Activated CD4-positive, alpha-beta T cell treated with anti-CD3 and anti-CD28 coated beads, Interleukin-2, Interleukin-6, amounts not matched to agents 100 ng/mL and 50 ng/mL, durations not matched to agents 16 hours and 8 hours (primary cell): ENCODE data around the gene GPR161.
"Not testable (repeated sequence)": the region's sequence is repeated elsewhere in the genome, so short reads cannot be mapped to it uniquely, and the experiment has no call there.

Source experiments
- DNase-seq: peaks from one replicate; pipeline ENCODE4 v3.0.0-alpha.2; 2020

GPR161 gene

DNA sequence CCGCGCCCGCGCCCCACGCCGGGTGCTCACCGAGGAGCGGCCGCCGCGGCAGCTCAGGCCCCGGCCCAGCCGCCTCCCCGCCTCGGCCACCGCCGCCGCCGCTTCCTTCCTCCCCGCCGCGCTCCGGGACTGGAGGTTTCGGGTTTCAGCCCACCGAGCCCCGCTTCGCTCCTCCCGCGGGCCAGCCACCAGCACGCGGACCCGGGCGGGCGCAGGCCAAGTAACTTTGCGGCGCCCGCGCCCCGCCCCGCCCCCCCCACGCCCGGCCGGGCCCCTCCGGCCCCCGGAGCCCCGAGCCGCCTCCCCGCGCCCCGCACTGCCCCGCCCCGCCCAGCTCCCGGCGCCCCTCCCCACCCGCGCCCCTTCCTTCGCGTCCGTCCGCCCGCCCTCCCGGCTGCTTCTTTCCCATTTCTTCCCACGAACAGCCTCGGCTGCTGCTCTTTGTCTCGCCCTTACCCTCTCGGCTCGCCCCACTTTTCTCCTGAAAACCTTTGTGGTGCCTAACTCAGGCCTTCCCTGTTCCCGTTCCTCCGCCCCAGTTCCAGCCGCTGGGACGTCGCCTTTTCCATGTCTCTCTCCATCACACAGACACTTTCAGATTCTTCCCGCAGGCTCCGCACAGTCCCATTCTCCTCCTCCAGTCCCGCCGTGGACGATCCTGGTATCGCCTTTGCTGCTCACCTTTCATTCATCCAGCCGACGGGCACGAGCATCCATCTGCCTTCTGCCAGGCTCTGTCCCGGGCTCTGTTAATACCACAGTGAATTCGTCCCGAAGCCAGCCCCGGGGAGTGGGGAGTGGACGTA lies at the start of gene GPR161:
TSS of gene GPR161 (minus strand) at position 222 of the 806 bp plus-strand sequence. CDS start 32,080 bp downstream, outside the sequence.
- DNase-seq: peak; percentile 14

DNA sequence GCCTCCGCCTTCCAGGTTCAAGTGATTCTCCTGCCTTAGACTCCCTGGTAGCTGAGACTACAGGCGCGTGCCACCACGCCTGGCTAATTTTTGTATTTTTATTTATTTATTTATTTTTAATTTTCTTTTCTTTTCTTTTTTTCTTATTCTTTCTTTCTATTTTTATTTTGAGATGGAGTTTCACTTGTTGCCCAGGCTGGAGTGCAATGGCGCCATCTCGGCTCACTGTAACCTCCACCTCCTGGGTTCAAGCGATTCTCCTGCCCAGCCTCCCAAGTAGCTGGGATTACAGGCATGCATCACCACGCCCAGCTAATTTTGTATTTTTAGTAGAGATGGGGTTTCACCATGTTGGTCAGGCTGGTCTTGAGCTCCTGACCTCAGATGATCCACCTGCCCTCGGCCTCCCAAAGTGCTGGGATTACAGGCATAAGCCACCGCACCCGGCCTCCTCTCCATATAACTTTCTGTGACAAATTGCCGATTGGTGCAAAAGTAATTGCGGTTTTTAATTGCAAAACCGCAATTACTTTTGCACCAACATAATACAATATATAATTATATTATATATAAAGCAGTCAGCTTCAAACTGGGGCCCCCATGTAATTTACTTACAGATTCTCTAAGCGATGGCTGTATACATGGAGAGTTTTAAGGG lies 44.5 kb upstream of the GPR161 start:
- not testable (repeated sequence) for DNase-seq

DNA sequence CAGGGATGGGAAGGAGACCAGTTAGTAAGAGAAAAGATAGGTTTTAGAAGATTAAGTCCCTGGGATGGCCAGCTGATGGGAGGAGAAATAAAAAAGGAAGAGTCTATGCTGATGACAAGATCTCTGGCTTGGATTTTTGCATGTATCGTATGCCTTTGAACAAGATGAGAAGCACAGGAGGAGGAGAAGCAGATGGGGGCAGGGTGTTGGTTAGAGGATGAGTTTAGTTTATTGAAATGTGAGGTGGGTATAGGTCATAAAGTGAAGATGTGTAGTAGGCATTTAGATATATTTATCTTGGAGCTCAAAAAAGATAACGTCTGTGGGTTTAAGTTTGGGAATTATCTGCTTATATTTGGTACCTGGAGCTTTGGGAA lies 43.4 kb upstream of the GPR161 start:
- DNase-seq: peak; percentile 5

- no peak for DNase-seq
These were observed 42.9 kb upstream of the GPR161 start for GRCh38 chr1:168179438-168180147.

DNA sequence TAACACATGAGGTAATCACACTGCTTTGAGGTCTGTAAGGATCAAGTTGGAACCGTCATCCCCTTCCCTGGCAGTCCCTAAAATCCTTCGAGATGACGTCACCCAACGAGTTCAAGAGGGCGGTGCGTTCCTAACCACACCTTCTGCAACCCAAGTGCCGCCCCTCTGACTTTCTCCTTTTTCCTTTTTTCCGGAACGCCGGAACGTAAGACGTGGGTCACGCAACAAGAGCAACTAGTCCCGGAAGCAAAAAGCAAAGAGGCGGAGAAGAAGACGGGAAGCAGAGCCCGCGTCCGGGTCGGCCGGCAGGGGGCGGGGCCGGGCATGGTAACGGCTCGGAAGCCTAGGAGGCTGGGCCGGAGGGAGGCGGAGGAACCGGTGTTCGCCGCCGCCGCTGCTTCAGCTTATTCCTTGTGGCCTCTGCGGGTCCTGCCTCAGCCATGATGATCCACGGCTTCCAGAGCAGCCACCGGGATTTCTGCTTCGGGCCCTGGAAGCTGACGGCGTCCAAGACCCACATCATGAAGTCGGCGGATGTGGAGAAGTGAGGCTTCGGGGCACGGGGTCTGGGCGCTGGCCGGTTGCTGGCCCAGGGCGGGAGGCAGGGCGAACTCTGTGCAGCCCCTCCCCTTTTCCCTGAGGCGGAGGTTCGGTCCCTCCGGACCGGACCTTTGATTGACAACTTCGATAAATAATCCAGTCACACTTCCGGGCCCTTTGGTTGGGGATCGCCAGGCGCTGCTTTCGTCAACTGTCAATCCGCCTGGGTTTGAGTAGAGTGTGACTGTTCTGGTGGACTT lies 42.1 kb upstream of the GPR161 start, which contains the start of gene TIPRL:
TSS of gene TIPRL (plus strand) at position 325 of the 800 bp plus-strand sequence. CDS start at position 441, 116 bp downstream.
- DNase-seq: peak; percentile 97

- DNase-seq: no peak
These were observed 41.5 kb upstream of the GPR161 start for GRCh38 chr1:168178227-168178637.

DNA sequence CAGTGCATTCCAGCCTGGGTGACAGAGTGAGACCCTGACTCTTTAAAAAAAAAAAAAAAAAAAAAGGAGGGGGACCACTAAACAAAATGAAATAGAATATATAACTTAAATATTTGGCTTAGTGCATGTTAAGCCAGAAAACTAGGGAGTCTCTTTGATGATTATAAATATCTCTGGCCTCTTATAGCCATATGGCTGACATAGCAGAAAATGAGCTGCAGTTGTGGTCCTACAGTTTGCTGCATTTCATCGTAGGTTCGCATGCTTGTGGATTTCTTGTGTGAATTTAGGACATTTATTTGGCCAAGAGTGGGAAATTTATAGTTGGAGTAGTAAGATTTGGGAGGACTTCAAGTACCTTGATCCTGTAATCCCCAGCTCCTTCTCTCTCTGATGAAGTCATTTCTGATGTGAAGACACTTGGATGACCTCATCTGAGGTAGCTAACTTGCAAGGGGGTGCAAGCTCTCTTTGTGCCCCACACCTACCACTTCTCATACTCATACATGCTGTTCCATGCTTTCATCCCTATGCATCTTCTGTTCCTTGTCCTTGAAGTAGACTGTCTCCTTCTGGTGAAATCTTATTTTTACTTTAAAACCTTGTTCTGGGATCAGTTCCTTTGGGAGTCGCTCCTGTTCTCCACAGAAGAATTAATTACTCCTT lies 35.7 kb upstream of the GPR161 start:
- DNase-seq: no peak

DNA sequence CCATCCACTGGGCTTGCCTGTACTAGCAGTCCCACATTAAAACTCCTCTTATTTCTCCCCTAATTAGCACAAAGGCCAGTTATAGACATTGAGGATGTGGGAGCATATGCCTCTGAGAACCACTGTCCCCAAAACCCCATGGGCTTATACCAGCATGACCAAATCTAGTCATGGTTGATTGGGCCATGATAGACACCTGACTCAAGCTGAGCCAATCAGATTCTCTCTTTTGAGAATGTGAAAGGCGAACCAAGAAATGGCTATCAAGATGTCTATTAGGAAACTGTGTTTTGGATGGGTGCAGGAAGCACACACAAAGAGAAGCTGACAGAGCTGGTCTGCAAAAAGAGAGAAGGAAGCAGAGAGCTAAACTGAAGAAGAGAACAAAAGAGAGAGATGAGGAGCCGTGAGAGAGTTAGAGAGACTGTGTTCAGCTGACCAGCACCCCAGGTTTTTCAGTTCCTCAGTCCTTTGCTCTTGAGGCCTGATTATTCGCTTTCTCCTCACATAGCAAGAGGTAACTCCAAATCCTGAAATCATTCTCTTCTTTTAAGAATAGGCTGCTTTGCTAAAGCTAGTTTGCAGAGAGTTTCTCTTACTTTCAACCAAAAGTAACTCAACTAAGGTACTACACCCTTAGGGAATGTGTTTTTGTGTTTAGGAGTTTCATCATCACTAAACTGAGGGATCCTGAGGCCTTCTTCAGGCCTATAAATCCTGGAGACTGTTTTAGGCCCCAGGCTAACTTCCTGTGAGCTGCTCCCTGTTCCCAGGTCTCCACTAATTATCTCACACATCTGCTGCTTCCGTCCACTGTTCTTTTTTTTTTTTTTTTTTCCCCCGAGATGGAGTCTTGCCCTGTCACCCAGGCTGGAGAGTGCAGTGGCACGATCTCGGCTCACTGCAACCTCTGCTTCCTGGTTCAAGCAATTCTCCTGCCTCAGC lies 34.1 kb upstream of the GPR161 start:
- no peak for DNase-seq

GRCh38 chr1:168167806-168168205 lies 31.1 kb upstream of the GPR161 start:
- DNase-seq: no peak

DNA sequence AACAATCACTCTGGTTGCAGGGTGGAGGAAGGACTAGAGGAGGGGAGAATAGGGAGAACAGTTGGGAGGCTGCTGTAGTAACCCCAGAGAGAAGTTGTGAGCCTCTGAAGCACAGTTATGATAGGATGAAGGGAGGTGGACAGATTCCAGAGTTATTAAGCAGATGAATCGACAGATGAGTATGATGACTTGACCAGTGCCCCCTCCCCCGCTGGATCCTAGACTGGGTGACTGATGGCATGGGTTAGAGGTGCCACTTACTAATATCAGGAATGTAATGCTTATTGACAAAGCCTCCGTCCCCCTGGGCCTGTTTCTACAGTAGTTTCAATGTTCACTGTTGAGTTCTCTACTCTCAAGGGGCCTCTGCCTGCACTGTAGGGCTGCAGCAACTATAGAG lies 28.0 kb upstream of the GPR161 start:
- no peak for DNase-seq

DNA sequence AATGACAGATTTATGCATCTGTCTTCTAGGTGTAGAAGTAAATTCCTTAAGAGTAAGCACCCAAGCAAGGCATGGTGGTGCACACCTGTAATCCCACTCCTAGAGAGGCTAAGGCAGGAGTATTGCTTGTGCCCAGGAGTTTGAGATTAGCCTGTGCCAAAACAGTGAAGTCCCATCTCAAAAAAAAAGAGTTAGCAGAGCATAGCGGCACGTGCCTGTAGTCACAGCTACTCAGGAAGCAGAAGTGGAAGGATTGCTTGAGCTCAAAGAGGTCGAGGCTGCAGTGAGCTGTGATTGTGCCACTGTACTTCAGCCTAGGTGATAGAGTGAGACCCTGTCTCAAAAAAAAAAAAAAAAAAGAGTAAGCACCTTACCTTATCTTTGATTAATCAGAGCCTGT lies 26.9 kb upstream of the GPR161 start:
- no peak for DNase-seq

DNA sequence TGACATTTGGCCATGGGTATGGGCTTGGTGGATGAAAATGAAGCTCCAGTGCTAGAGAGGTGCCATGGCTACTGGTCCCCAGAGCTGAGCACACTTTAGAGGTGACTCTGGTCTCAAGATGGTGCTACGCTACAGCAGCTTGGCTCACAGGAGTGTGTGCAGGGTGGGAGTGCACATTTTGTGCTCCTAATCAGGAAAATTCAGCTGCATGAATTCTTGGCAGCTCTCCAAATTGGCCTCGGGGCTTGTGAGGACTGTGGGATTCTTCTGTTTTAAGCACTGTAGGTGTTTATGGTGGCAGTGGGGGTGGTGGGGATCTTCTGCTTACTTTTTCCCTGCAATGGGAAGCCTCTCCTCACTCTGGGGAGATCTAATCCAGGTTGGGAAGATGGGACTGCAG lies 24.7 kb upstream of the GPR161 start:
- DNase-seq: no peak

- DNase-seq: no peak
These were observed 23.2 kb upstream of the GPR161 start for GRCh38 chr1:168159979-168160378.

DNA sequence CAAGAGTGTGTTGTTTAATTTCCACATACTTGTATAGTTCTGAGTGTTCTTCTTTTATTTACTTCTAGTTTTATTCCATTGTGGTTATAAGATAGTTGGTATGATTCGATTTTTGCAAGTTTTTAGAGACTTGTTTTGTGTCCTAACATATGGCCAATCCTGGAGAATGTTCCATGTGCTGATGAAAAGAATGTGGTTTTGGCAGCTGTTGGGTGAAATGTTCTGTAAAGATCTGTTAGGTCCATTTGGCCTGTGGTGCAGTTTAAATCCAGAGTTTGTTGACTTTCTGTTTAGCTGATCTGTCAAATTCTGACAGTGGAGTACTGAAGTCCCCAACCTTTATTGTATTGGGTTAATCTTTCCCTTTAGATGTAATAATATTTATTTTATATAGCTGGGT lies 22.5 kb upstream of the GPR161 start:
- DNase-seq: no peak

GRCh38 chr1:168157638-168158037 lies 20.9 kb upstream of the GPR161 start:
- no peak for DNase-seq

DNA sequence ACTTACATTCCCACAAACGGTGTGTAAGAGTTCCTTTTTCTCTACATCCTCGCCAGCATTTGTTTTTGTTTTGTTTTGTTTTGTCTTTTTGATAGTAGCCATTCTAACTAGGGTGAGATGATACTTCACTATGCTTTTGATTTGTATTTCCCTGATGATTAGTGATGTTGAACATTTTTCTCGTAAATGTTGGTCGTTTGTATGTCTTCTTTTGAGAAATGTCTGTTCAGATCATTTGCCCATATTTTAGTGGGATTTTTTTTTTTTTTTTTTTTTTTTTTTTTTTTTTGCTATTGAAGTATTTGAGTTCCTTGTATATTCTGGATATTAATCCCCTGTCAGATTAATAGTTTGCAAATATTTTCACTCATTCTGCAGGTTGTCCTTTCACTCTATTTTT lies 19.2 kb upstream of the GPR161 start:
- DNase-seq: no peak

DNA sequence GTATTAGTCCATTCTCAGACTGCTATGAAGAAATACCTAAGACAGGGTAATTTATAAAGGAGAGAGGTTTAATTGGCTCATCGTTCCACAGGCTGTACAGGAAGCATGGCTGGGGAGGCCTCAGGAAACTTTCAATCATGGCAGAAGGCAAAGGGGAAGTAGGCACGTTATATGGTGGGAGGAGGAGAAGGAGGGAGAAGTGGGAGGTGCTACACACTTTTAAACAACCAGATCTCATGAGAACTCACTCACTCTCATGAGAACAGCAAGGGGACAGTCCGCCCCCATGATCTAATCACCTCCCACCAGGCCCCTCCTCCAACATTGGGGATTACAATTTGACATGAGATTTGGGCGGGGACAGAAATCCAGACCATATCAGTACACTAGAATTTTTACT lies 18.0 kb upstream of the GPR161 start:
- DNase-seq: not testable (repeated sequence)

DNA sequence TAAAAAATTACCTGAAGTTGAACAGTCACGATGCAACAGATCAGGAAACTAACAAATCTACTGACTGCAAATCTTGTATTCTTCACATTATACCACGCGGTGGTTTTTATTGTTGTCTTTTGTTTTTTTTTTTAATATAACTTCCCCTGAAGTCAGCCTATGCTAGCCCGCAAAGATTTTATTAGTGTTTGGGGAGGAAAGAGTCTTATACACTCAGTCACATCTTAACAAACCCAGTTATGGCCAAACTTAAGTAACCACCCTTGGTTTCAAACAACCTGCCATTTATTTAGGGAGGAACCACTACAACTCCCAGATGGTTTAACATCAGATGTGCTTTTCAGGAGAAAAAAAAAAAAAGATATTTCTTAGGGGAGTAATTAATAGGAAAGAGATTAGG lies 15.2 kb upstream of the GPR161 start:
- DNase-seq: no peak

GRCh38 chr1:168150283-168150682 lies 13.6 kb upstream of the GPR161 start:
- no peak for DNase-seq

DNA sequence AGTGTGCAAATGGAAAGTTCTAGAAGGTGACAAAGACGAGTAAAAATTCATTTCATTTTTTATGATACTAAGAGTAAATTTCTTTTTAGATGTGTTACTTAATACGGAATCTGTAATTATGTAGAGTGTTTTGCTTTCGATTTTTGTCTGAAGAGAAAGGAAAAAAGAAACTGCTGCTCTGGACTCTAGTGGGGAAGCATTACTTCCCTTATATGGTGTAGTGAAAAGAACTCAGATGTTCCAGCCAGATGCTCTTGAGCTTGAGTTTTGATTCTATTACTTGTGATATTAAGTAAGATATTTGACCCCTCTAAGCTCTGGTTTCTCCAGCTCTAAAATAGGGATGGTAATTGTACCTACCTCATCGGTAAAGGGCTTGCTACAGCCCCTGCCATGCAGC lies 12.2 kb upstream of the GPR161 start:
- DNase-seq: no peak

- no peak for DNase-seq
These were observed 9.9 kb upstream of the GPR161 start for GRCh38 chr1:168146626-168147025.
